NCI-H2227 (cell line): ENCODE data around the gene USP32.
"Not testable (repeated sequence)": the region's sequence is repeated elsewhere in the genome, so short reads cannot be mapped to it uniquely, and the experiment has no call there.

Experiments
- DNase-seq: peaks from one replicate; lab custom pipeline; 2025; ENCODE audit not compliant: unreplicated experiment; lab: John Stamatoyannopoulos, UW

USP32 gene

DNA sequence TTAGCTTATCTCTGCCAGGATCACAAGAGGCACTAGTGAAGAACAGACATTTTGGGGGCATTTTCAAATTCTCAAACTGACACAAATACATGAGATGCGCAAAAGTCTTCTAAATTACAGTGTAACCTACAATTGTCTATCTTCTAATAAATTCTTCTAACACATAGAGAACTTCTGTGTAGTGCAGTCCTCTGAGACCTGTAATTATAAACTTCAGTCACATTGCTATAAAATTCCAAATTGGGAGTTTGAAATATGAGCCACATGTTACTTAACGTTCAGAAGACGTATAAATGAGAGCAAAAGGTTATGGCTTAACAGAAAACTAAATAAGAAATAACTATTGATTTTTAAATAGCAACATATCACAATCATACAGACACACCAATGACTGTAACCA, 12.5 kb downstream of the USP32 start:
- DNase-seq, result not testable (repeated sequence)

DNA sequence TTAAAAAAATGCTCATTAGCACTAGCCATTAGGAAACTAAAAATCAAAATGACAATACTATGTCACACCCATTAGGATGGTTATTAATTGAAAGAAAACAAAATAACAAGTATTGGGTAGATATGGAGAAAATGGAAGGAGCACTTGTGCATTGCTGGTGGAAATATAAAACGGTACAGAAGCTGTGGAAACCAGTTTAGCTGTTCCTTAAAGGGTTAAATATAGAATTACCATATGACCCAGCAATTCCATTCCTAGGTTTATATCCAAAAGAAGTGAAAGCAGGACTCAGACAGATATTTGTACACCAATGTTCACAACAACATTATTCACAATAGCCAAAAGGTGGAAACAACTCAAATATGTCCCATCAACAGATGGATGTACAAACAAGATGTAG, 13.7 kb downstream of the USP32 start:
- not testable (repeated sequence) for DNase-seq

DNA sequence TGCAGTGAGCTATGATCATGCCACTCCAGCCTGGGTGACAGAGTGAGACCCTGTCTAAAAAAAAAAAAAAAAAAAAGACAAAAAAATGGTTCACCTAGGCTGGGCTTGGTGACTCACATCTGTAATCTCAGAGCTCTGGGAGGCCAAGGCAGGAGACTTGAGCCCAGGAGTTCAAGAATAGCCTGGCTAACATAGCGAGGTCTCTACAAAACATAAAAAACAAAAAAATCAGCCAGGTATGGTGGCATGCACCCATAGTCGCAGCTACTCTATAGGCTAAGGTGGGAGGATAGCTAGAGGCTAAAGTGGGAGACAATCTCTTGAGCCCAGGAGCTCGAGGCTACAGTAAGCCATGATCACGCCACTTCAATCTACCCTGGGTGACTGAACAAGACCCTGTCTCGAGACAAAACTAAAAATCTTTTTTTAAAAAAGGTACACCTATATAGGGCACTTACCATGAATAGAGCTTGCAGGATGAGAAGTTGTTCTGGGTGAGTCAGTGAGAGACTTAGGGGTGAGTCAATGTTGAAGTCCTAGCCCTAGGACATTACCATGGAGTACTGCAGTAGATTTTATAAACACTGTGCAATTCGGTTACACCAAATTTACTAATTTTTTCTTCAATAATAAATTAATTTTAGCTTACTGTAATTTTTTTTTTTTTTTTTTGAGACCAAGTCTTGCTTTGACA, 19.0 kb downstream of the USP32 start:
- no peak for DNase-seq

DNA sequence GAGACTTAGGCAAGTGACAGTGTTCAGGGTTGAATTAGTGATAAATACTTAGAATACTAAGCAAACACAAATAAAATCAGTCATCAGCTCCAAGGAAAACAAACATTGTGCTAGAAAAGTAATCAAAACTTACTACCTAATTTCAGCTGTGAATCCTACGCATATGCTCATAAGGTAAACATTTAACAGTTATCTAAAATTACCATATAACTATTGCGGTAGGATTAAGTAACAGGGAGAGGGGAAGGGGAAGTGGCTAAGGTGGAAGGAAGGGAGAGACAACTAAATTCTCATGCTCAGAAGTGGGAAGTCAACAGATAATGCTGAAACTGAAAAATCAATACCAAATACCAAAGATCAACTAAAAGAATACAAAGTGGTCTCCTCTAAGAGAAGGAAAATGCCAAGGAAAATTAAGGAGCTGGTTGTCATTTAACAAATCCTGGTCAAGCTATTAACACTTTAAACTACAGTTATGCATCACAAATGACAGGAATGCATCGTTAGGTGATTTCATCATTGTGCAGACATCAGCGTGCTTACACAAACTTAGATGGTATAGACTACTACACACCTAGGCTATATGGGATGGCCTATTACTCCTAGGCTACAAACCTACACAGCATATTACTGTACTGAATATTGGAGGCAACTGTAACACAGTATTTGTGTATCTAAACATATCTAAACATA, 20.0 kb downstream of the USP32 start:
- no peak for DNase-seq

DNA sequence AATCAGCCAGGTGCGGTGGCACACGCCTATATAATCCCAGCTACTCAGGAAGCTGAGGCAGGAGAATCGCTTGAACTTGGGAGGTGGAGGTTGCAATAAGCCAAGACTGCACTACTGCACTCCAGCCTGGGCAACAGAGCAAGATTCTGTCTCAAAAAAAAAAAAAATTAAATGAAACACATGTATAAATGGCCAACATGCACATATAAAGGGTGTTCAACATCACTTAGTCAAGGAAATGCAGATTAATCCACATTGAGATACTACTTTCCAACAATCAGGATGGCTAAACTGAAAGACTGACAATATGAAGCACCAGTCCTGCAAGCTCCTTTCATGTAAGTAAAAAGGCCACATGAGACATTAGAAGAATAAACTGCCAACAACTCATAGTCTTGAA, 20.5 kb downstream of the USP32 start:
- no peak for DNase-seq

DNA sequence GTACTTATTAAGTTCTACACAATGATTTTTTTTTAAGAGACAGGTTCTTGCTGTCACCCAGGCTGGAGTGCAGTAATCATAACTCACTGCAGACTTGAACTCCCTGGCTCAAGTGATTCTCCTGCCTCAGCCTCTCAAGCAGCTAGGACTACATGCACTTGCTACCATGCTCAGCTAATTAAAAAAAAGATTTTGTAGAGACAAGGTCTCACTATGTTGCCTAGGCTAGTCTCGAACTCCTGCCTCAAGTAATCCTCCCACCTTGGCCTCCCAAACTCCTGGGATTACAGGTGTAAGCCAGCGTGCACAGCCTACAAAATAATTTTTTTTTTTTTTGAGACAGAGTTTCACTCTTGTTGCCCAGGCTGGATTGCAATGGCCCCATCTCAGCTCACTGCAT, 22.2 kb downstream of the USP32 start:
- no peak for DNase-seq

DNA sequence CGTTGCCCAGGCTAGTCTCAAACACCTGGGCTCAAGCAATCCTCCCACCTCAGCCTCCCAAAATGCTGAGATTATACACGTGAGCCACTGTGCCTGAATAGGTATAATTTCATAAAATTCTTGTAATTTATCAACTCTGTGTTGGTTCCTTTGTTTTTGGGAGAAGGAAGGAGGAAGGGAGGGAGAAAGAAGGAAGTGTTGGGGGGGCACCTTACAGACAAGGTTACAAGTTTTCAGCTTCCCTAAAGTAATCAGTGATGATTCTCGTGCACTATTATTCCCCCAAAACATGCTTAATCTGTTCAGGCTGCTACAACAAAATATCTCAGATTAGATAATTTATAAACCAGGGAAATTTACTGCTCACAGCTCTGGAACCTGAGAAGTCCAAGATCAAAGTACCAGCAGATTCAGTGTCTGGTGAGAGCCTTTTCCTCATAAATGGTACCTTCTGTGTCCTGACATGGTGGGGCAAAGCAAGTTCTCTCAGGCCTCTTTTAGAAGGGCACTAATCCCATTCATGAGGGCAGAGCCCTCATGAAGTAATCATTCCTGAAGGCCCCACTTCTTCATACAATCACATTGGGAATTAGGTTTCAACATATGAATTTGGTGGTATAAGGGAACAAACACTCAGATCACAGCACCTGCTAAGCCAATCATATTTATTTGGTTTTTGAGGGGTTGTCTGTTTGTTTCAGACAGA, 28.1 kb downstream of the USP32 start:
- no peak for DNase-seq

DNA sequence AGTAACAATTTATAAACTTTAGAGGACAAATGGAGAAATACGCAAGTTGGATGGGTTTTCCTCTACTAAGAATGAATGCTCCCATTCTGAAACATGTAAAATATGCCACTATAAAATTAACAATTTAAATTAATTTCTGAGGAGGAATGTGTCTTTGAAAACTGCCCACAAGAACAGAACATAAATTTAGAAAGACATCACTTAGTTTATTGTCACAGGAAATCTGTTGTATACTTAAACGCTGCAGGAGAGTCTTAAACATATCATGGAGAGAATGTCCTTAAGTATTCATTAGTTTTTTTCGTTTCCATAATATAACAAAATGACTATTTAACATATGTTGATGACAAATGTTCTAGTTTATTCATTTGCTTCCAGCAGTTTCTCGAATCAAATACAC, 29.6 kb downstream of the USP32 start:
- DNase-seq, result no peak

DNA sequence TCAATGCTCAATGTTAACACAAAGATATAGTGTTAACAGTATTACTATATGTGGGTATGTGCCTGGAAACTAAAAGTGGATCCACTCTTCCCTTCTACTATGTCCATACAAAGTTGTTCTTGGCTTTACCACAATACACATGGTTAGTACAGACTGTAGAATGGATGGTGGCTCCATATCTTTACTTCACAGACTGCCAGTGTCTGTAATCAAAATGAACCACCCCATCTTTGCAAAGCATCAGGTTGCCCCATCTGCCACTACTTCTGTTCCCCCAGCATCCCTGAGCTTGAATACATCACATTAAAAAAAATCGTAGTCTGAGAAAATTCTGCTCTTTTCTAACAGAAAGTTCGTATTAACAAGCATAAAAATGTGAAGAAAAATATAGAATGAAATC, 30.0 kb downstream of the USP32 start:
- DNase-seq, result peak; percentile 47

DNA sequence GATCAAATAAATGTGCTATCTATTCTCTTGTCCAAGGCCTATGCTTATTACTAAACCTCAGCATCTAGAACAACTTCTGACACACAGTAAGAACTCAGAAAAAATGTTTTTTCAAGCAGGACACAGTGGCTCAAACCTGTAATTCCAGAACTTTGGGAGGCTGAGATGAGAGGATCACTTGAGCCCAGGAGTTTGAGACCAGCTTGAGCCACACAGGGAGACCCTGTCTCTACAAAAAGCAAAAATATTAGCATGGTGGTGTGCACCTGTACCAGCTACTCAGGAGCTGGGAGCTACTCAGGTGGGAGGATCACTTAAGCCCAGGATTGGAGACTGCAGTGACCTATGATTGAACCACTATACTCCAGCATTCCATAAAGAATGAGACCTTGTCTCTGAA, 32.5 kb downstream of the USP32 start:
- DNase-seq, result no peak

DNA sequence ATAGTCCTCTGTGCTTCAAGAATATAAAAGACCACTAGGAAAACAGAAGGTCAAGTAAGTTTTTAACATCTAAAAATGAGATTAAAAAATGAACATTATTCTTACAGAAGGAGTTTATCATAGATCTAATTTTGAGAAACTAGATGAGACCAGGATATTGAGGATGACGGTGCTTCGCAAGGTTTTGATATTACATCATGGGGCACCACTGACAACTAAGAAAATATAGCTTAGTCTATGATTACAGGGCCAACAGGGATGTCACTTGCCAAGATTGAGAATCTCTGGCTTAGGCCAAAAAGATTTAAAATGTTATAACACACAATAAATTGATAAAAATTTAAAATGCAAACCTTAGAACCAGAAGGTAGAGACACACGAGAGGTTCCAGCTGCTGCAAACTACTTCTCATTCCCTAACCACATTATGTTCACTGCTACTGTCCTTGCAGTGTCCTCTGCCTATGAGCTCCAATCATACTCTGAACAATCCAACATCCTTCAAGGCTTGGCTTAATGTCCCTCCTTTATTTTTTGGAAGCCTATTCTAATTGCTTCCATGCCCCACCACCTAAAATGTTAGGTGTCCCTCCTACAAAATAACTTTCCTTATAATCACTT, 33.2 kb downstream of the USP32 start:
- DNase-seq, result no peak

DNA sequence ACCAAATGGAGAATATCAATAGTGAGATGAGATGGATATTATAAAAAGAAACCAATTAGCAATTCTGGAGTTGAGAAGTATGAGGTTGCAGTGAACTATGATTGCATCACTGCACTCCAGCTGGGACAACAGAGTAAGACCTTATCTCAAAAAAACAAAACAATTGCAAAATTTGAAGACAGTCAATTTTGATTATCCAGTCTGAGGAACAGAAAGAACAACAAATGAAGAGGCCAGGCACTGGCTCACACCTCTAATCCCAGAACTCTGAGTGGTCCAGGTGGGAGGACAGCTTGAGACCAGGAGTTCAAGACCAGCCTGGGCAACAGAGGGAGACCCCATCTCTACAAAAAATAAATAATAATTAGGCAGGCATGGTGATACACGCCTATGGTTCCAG, 35.0 kb downstream of the USP32 start:
- no peak for DNase-seq

DNA sequence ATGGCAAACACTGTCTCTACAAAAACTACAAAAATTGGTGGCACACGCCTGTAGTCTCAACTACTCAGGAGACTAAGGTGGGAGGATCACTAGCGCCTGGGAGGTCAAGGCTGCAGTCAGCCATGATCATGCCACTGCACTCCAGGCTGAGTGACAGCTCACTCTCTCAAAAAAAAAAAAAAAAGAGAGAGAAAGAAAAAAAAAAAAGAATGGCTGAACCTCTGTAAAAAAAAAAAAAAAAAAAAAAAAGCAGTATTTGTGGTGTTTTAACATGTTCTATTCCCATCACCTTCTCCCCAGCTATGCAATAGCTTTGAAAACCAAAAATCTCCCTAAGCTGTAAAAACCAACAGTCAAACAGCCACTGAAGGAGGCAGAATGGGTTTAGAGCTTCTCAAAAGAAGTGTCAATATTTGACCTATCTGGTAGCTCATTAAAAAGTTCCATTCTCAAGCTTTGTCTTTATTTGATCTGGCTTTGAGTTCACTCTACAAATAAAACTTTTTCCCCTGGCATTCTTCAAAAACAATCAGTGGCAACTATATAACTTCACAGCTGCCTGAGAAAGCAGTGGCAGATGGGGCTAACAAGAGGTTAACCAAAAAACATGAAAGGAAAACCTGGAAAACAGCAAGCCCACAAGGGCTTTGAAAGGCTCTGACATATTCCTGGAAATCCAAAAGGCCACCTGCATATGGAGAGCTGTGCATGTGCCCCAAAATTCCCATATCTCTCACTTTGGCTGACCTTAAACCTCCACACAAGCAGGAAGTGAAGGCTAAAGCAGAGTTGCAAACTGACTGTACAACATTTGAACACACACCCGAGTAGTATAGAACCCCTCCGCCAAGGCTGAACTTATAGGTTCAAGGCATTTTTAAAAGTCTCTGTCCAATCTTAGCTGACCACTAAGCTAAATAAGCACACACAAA, 36.0 kb downstream of the USP32 start:
- DNase-seq, result no peak

DNA sequence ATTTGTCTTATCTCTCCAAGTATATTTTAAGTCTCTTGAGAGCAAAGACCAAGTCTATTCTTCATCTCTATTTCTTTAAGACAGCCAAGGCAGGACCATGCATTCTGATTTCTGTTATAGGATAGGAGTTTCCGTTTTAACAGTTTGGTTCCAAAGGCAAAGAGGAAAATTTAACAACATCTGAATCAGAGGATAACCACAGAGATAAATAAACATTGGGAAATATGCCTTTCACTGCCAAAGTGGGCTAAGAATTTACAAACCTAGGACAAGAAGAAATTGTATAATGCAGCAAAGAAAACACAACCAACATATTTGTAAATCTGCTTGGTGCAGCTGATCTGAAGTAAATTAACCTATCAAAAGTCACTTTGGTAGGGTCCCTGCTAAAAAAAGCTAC, 37.7 kb downstream of the USP32 start:
- no peak for DNase-seq

DNA sequence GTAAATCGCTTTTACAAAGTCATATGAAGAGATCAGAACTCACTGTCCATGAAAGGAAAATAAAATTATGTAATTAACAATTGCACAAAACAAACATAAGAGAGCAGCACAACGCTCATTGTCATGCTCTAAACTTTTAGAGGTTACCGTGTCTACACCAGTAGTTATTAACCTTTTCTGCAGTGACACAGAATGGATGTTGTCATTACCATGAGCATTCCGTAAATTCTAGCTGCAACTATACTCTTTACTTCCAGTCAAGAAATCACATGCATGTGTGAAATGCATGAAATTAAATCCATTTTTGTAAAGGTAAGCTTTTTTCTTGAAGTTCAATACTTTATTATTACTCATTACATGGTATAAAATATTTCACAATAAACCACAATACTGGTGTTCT, 38.2 kb downstream of the USP32 start:
- no peak for DNase-seq

DNA sequence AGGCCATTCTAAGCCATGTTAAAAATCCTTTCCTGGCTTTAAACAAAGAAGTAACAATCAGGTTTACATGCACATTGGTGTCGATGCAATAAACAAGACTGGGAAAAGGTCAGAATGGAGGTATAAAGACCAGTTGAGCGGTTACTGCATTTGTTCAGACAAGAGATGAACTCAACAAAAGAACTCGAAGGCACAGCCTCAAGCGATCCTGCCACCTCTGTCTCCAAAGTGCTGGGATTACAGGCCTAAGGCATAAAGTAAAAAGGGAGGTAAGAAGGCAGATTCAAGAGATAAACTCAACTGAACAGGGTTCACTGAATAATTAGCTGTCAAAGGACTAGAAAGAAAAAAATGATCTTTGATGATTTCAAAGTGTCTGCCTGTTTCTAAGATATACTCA, 39.4 kb downstream of the USP32 start:
- DNase-seq, result no peak

DNA sequence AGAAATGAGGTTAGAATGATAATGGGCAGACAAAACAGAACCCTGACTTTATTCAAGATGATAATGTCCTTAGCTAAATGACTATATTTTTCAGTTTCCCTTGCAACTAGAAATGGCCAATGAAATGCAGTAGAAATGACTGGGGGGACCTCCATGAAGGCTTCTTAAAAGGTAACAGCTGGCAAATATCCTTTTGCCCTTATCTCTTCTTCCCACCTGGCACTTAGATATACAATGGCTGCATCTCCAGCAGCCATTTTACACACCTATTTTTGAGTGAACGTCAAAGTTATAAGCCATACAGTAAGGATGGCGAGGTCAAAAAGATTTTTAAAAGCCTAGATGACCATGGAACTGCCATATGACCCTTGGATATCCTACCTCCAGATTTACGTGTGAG, 39.9 kb downstream of the USP32 start:
- no peak for DNase-seq

DNA sequence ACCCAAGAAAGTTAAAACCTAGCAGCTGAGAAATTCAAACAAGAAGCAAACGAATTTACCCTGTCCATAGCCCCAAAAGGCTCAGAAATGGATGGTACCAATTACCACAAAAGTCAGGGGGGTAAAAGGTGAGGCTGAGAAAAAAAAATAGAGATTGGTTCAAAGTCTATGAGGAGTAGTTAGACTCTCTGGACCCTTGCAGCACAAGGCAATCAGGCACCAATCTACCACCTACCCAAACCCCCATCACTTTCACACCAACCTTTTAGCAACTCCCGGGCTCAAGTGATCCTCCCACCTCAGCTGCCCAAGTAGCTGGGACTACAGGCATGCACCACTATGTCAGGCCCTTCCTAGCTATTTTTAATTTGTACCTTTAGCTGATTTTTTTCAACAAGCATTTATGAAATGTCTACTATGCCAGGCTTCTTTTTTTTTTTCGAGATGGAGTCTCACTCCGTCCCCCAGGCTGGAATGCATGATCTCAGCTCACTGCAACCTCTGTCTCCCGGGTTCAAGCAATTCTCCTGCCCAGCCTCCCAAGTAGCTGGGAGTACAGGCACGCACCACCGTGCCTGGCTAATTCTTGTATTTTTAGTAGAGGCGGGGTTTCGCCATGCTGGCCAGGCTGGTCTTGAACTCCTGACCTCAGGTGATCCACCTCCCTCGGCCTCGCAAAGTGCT, 40.8 kb downstream of the USP32 start:
- DNase-seq, result no peak

DNA sequence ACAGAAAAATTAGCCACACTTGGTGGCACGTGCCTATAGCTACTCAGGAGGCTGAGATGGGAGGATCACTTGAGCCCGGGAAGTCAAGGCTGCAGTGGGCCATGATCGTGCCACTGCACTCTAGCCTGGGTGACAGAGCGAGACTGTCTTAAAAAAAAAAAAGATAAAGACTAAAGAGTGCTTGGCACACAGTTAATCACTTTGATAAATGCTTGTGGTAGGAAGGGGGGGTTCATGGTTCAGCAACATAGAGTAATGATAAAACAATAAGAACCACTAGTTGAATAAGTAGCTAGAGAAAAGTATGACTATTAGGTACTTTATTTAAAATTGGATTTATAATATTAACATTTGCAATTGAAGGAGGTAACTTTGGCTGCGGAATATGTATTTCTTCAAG, 43.3 kb downstream of the USP32 start:
- DNase-seq, result no peak

DNA sequence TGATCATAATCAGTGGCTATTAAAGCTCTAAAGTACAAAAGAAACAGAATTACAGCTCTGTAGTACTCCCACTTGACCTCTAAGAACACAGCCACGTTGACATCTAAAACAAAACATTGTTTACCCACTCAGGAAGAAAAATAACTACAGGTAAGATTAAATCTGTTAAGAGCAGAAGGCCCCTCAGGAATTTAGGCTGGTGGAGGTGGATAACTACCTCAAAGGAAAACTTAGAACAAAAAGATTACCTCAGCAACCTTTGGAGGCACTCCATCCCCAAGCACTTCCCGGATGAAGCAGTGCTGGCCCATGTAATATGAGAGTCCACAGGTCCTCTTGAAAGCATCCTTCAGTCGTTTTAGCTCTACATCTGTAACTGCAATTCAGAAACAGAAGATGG, 46.7 kb downstream of the USP32 start:
- no peak for DNase-seq
